H1 (cell line): Measurements from ENCODE around the gene FITM1. TPM values are rescaled to one million over a fixed set of nuclear protein-coding genes. Genes with fewer than 3 reads are reported as not detected.

ENCODE experiments used
- CTCF ChIA-PET: fragments of 300-600 bp; sonication (Branson Sonifier 250); formaldehyde crosslinking; loops from one replicate; lab custom pipeline; 2021; ENCODE audit not compliant: partially characterized antibody; lab: Charles Lee
- POLR2A ChIA-PET: fragments of 300-600 bp; sonication (Branson Sonifier 250); formaldehyde crosslinking; loops from one replicate; lab custom pipeline; 2021; ENCODE audit warnings: inconsistent platforms; ENCODE audit not compliant: partially characterized antibody; lab: Charles Lee
- DNase-seq, 2 experiments: peaks; one replicate each; pipeline versions ENCODE4 v3.0.0 to v3.0.0-alpha.2; 2010 to 2022; ENCODE audit warnings: low spot score in 2 of 2, low read depth in 1 of 2, mixed read lengths in 1 of 2
- FAIRE-seq: peaks from 2 replicates; lab custom pipeline; 2011; peaks lifted over from hg19 to GRCh38; lab: Jason Lieb, UNC
- H2AFZ ChIP-seq: 2 replicates; pipeline ENCODE4 v1.8.1; 2012; ENCODE audit warnings: low read length, inconsistent platforms
- H2AK5ac ChIP-seq: 2 replicates; pipeline ENCODE4 v1.6.1; 2013; ENCODE audit warnings: low read depth, low read length
- H2BK120ac ChIP-seq: replicated peaks from 2 replicates; pipeline ENCODE3; 2013; ENCODE audit warnings: low read depth, low read length, inconsistent platforms
- H2BK12ac ChIP-seq: 2 replicates; pipeline ENCODE4 v1.6.1; 2013; ENCODE audit warnings: low read depth, low read length
- H2BK15ac ChIP-seq: 2 replicates; pipeline ENCODE4 v1.6.1; 2013; ENCODE audit warnings: low read length
- H2BK20ac ChIP-seq: 2 replicates; pipeline ENCODE4 v1.6.1; 2013; ENCODE audit warnings: low read length
- H2BK5ac ChIP-seq: 2 replicates; pipeline ENCODE4 v1.6.1; 2013; ENCODE audit warnings: low read depth, low read length
- H3K14ac ChIP-seq: 2 replicates; pipeline ENCODE4 v1.6.1; 2013; ENCODE audit warnings: inconsistent platforms; ENCODE audit not compliant: insufficient read length
- H3K18ac ChIP-seq: 2 replicates; pipeline ENCODE4 v1.6.1; 2013; ENCODE audit warnings: low read length; ENCODE audit errors: extremely low read depth
- H3K23ac ChIP-seq: 2 replicates; pipeline ENCODE4 v1.6.1; 2013; ENCODE audit warnings: inconsistent platforms; ENCODE audit not compliant: insufficient read length
- H3K23me2 ChIP-seq: 2 replicates; pipeline ENCODE4 v1.6.1; 2013; ENCODE audit warnings: low read depth, low read length
- H3K27ac ChIP-seq: 2 replicates; pipeline ENCODE4 v1.6.1; 2011; ENCODE audit warnings: low read depth, low read length, inconsistent platforms
- H3K27me3 ChIP-seq, 4 experiments: replicated peaks in 1 of 4; 1 replicate in 1 of 4; 2 replicates in 3 of 4; pipeline versions ENCODE4 v1.6.1 to v1.8.1; 2011 to 2013; ENCODE audit warnings: low read length in 3 of 4, mild to moderate bottlenecking in 3 of 4, inconsistent platforms in 2 of 4, mixed read lengths in 2 of 4, moderate library complexity in 1 of 4; ENCODE audit not compliant: control insufficient read depth in 3 of 4, insufficient read depth in 3 of 4; ENCODE audit errors: extremely low read depth in 1 of 4
- H3K36me3 ChIP-seq, 4 experiments: 2 replicates each; pipeline versions ENCODE4 v1.6.1 to v1.8.1; 2011 to 2013; ENCODE audit warnings: mild to moderate bottlenecking in 4 of 4, low read length in 3 of 4, moderate library complexity in 2 of 4, control low read depth in 1 of 4, inconsistent platforms in 1 of 4; ENCODE audit not compliant: insufficient read depth in 4 of 4, control insufficient read depth in 2 of 4
- H3K4ac ChIP-seq: replicated peaks from 2 replicates; pipeline ENCODE3; 2013; ENCODE audit warnings: low read length, low read depth, mixed read lengths, inconsistent platforms; ENCODE audit not compliant: insufficient read length
- H3K4me1 ChIP-seq, 4 experiments: replicated peaks in 1 of 4; 1 replicate in 1 of 4; 2 replicates in 3 of 4; pipeline versions ENCODE4 v1.6.1 to v1.8.1; 2011 to 2013; ENCODE audit warnings: low read length in 3 of 4, inconsistent platforms in 2 of 4, mixed read lengths in 1 of 4; ENCODE audit not compliant: insufficient read depth in 4 of 4, control insufficient read depth in 3 of 4
- H3K4me2 ChIP-seq, 2 experiments: 2 replicates each; pipeline versions ENCODE4 v1.6.1 to v1.8.1; 2011 to 2013; ENCODE audit warnings: low read depth in 2 of 2, low read length in 2 of 2, control low read depth in 1 of 2, inconsistent platforms in 1 of 2, mild to moderate bottlenecking in 1 of 2; ENCODE audit not compliant: insufficient read depth in 1 of 2
- H3K4me3 ChIP-seq, 4 experiments: fragments of 200-600, 300-600 bp in 1 of 4; sonication (generic), shearing (Covaris generic), sonication (Bioruptor Twin) in 1 of 4; 2 replicates each; pipeline versions ENCODE4 v1.5.1 to v1.8.1; 2011 to 2016; ENCODE audit warnings: low read length in 4 of 4, low read depth in 3 of 4, control low read depth in 2 of 4, inconsistent platforms in 2 of 4, mild to moderate bottlenecking in 2 of 4, mixed read lengths in 1 of 4, moderate library complexity in 1 of 4; ENCODE audit not compliant: insufficient read depth in 2 of 4; ENCODE audit errors: extremely low read depth in 1 of 4
- H3K56ac ChIP-seq: replicated peaks from 2 replicates; pipeline ENCODE3; 2013; ENCODE audit warnings: low read depth, mild to moderate bottlenecking, mixed read lengths, low read length, inconsistent platforms; ENCODE audit not compliant: insufficient read length
- H3K79me1 ChIP-seq: 2 replicates; pipeline ENCODE4 v1.6.1; 2013; ENCODE audit warnings: low read depth, low read length, control low read depth
- H3K79me2 ChIP-seq, 2 experiments: 2 replicates each; pipeline versions ENCODE4 v1.6.1 to v1.8.1; 2012 to 2013; ENCODE audit warnings: low read length in 2 of 2, mild to moderate bottlenecking in 2 of 2, inconsistent platforms in 1 of 2; ENCODE audit not compliant: insufficient read depth in 2 of 2, control insufficient read depth in 1 of 2
- H3K9ac ChIP-seq, 4 experiments: replicated peaks in 1 of 4; 1 replicate in 1 of 4; 2 replicates in 3 of 4; pipeline versions ENCODE4 v1.6.1 to v1.8.1; 2011 to 2013; ENCODE audit warnings: low read depth in 3 of 4, low read length in 3 of 4, control low read depth in 2 of 4, mild to moderate bottlenecking in 2 of 4, moderate library complexity in 2 of 4, inconsistent platforms in 1 of 4; ENCODE audit errors: extremely low read depth in 1 of 4
- H3K9me3 ChIP-seq, 2 experiments: 2 replicates each; pipeline versions ENCODE4 v1.6.1 to v1.8.1; 2012 to 2013; ENCODE audit warnings: mild to moderate bottlenecking in 2 of 2, moderate library complexity in 2 of 2, control low read depth in 1 of 2, inconsistent platforms in 1 of 2, low read depth in 1 of 2, low read length in 1 of 2, mixed read lengths in 1 of 2; ENCODE audit not compliant: insufficient read depth in 2 of 2
- H4K20me1 ChIP-seq, 2 experiments: replicated peaks in 1 of 2; 2 replicates each; pipeline versions ENCODE3 to v1.8.1; 2011 to 2013; ENCODE audit warnings: inconsistent platforms in 2 of 2, low read length in 2 of 2, mild to moderate bottlenecking in 1 of 2; ENCODE audit not compliant: insufficient read depth in 2 of 2, control insufficient read depth in 1 of 2
- H4K5ac ChIP-seq: 2 replicates; pipeline ENCODE4 v1.6.1; 2013; ENCODE audit warnings: low read length, low read depth, mixed read lengths, inconsistent platforms; ENCODE audit not compliant: insufficient read length
- H4K8ac ChIP-seq: 2 replicates; pipeline ENCODE4 v1.8.0; 2013; ENCODE audit warnings: mild to moderate bottlenecking, moderate library complexity, low read length, inconsistent platforms; ENCODE audit not compliant: insufficient read depth; ENCODE audit errors: extremely low read depth
- H4K91ac ChIP-seq: replicated peaks from 2 replicates; pipeline ENCODE3; 2013; ENCODE audit warnings: low read length, mixed read lengths, inconsistent platforms; ENCODE audit not compliant: insufficient read length
- EZH2 ChIP-seq: fragments of 200-600 bp; sonication (generic); IDR thresholded peaks from 2 replicates; pipeline ENCODE4 v1.7.1; 2012; ENCODE audit warnings: low read depth, mild to moderate bottlenecking, moderate library complexity, low read length, inconsistent platforms; ENCODE audit not compliant: severe bottlenecking
- TAF7 ChIP-seq: optimal IDR thresholded peaks from 2 replicates; pipeline ENCODE3; 2011; ENCODE audit warnings: low read depth, mild to moderate bottlenecking, inconsistent platforms, low read length, moderate library complexity, borderline replicate concordance
- WGBS, 2 experiments: shearing (Covaris generic) in 1 of 2; methylation state at CpG; one replicate each; pipeline versions ENCODE4 v1.1.6 to v1.1.7; 2013 to 2015; ENCODE audit warnings: low lambda C conversion rate in 2 of 2, mixed read lengths in 2 of 2, inconsistent platforms in 1 of 2, low coverage in 1 of 2, missing lambda C conversion rate in 1 of 2; ENCODE audit not compliant: insufficient replicate concordance in 2 of 2, insufficient coverage in 1 of 2, insufficient read length in 1 of 2; ENCODE audit errors: extremely low coverage in 1 of 2, missing lambda C conversion rate in 1 of 2; 5-methylcytosine and 5-hydroxymethylcytosine counted together
- polyA plus RNA-seq, 7 experiments: library from polyadenylated mRNA; depleted of rRNA in 3 of 7; stranded (reverse) in 5 of 7; unstranded in 2 of 7; fragments of >200 nt in 5 of 7; fragments of 200-250 nt in 2 of 7; gene quantifications; 1 replicate in 5 of 7; 2 replicates in 1 of 7; 4 replicates in 1 of 7; pipeline versions ENCODE4 v1.2.1 to v1.2.3, GENCODE V29; 2011 to 2013; ENCODE audit warnings: missing spikeins in 2 of 7, mixed read lengths in 2 of 7
- total RNA-seq: library from RNA; stranded (reverse); fragmentation: NEBNext Ultra II Directional; extraction: Animal tissue kit (Norgen Biotek cat#: 25700); gene quantifications from 2 replicates; pipeline ENCODE4 v1.2.1, GENCODE V29; 2021

Gene FITM1
- total and polyA plus RNA-seq, 2 of the 8 experiments (the other 6 are each of a cell fraction or from before 2014, with no cell fraction given) = 0.53 to 0.76 TPM

GRCh38 chr14:24129410-24129998 is 955 bp upstream of the FITM1 start:
- Histone ChIP-seq H3K36me3 (no peaks in the 10 kb centered on the region), H4K91ac (no peak overlapping the region), H3K23me2 (no peaks in the 10 kb centered on the region), H3K79me2 (no peaks in the 10 kb centered on the region), H3K27ac (no peak overlapping the region), H3K18ac (no peak overlapping the region), H2BK12ac (no peak overlapping the region), H3K4me2 (no peak overlapping the region), H2AK5ac (no peak overlapping the region), H2BK20ac (no peak overlapping the region), H4K20me1 (no peaks in the 10 kb centered on the region), H3K27me3 (no peaks in the 10 kb centered on the region), H3K9me3 (no peaks in the 10 kb centered on the region), H4K8ac (no peak overlapping the region), H3K14ac (no peak overlapping the region), H3K79me1 (no peaks in the 10 kb centered on the region), H3K23ac (no peak overlapping the region), H2AFZ (no peak overlapping the region), H3K56ac (no peak overlapping the region), H3K4ac (no peak overlapping the region), H4K5ac (no peak overlapping the region), H3K9ac (no peak overlapping the region), H2BK120ac (no peak overlapping the region), H2BK5ac (no peak overlapping the region), H2BK15ac (no peak overlapping the region), H3K4me1 (no peaks in the 10 kb centered on the region), H3K4me3 (no peak overlapping the region)
- ChIA-PET POLR2A (interaction anchor here (0.9 to 11.1 kb wide), 8 partner anchors 7 to 108 kb away, joined by 3 to 96 read pairs (median 3); partner anchors contain the start of genes DCAF11, EMC9, NRL and PCK2), CTCF (interaction anchor here (0.6 to 0.9 kb wide), 3 partner anchors 14 to 175 kb away, joined by 3 to 5 read pairs (median 3); no protein-coding TSS in a partner anchor)
- WGBS, 2 experiments = 91% methylated on average over 8 of the region's 8 CpGs; no CpG with 5 or more reads in 1 of the 2 experiments
- DNase-seq (no peak), FAIRE-seq (no peak)
- TF ChIP-seq TAF7 (no peak), EZH2 (no peak)
